Upper lobe of left lung (tissue), 4 donors: ENCODE measurements around the gene CTNNBIP1.

Experiments
- CTCF ChIP-seq, 6 experiments: fragments of 450-650 bp in 4 of 6; fragments of 200-600 bp in 2 of 6; sonication (generic) in 2 of 6; IDR thresholded peaks; one replicate each; pipeline ENCODE4 v1.5.1; 2016 to 2019; ENCODE audit warnings: antibody characterized with exemption in 6 of 6
- POLR2AphosphoS5 ChIP-seq, 2 donors: sonication (generic); formaldehyde crosslinking; IDR thresholded peaks; one replicate each; pipeline ENCODE4 v1.5.1; 2017; ENCODE audit warnings: antibody characterized with exemption in 2 of 2

- no peak for TF ChIP-seq POLR2AphosphoS5 (IDR thresholded peaks at IDR 0.05)
- TF ChIP-seq CTCF (IDR thresholded peaks at IDR 0.05), result no peak
These were observed 65.3 kb downstream of the CTNNBIP1 start for GRCh38 chr1:9844756-9845155.
